Left ventricle myocardium superior (tissue), 1 donor: ENCODE data around the gene SEMA4B. TPM values are rescaled to one million over a fixed set of nuclear protein-coding genes. Genes with fewer than 3 reads are reported as not detected.
"Not testable (repeated sequence)": the region's sequence is repeated elsewhere in the genome, so short reads cannot be mapped to it uniquely, and the experiment has no call there.

ENCODE experiments used
- ATAC-seq: fragments of 200-7000 bp; cut with Tn5 transposase; one replicate; pipeline ENCODE4 v1.9.1; 2020; ENCODE audit warnings: mild to moderate bottlenecking, moderate library complexity
- DNase-seq: peaks from one replicate; pipeline ENCODE4 v3.0.0-alpha.2; 2020
- intact Hi-C: fragments of 100-400 bp; cut with micrococcal nuclease; formaldehyde crosslinking; loops from one replicate; pipeline ENCODE4 v1.11.0; 2022
- total RNA-seq: library from RNA; stranded (reverse); fragmentation: NEBNext Ultra II Directional; extraction: Animal tissue kit (Norgen Biotek cat#: 25700); gene quantifications from one replicate; pipeline ENCODE4 v1.2.1, GENCODE V29; 2021
- donor health status: DM: no; HTN: yes; CAD: no; lungs with severe emphysema.

SEMA4B gene
- total RNA-seq, 1 donor from 2014 or later: 23.9 TPM

DNA sequence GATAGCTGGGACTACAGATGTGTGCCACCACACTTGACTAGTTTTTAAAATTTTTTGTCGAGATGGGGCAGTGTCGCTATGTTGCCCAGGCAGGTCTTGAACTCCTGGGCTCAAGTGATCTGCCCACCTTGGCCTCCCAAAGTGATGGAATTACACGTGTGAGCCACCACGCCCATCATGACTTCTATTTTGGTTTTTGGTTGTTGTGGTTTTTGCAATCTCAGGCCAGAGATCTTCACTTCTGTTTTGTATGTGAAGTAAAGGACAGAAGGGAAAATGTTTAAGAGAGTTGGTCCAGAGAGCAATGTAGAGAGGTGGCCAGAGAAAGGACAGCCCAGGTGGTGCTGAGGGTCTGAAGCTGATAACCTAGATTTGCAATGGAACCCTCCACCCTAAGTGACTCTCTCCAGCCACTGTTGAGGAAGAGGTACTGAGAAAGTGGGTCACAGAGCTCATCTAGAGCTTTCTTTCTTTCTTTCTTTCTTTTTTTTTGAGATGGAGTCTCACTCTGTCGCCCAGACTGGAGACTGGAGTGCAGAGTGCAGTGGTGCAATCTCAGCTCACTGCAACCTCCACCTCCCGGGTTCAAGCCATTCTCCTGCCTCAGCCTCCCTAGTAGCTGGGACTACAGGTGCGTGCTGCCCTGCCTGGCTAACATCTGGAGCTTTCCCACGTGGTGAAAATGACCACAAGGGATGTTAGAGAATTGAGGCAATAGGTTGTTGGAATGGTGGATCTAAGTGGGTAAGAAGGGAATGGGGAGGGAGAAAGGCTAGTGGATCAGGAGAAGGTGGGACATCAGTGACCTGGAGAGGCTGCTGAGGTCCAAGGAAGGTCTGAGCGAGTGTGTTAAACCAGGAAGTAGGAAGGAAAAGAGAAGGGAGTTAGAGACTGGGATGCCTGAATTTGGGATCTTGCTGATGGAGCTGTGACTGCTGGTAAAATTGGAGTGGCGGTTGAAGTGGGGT is 22.4 kb upstream of the SEMA4B start:
- ATAC-seq: no peak
- intact Hi-C loops: no loop called here
- no peak for DNase-seq

DNA sequence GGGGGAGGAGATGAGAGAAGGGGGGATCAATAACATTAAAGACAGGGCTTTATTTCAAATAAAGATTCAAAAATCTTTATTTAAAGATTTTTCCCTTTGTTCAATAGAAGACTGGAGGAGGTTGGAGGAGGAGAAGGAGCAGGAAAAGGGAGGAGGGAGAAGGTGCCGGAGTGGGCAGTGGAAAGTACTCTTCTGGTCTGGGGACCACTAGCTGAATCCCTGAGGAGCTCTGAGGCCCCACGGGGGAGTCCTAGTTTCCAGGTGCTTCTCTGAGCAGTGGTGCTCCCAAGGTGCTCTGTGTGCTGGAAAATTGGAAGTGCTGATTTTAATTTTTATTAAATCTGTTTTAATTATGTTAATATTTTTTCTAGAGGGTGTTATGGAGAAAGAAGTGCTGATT is 19.4 kb upstream of the SEMA4B start:
- DNase-seq (no peak), ATAC-seq (no peak)
- intact Hi-C loops: no loop called here

DNA sequence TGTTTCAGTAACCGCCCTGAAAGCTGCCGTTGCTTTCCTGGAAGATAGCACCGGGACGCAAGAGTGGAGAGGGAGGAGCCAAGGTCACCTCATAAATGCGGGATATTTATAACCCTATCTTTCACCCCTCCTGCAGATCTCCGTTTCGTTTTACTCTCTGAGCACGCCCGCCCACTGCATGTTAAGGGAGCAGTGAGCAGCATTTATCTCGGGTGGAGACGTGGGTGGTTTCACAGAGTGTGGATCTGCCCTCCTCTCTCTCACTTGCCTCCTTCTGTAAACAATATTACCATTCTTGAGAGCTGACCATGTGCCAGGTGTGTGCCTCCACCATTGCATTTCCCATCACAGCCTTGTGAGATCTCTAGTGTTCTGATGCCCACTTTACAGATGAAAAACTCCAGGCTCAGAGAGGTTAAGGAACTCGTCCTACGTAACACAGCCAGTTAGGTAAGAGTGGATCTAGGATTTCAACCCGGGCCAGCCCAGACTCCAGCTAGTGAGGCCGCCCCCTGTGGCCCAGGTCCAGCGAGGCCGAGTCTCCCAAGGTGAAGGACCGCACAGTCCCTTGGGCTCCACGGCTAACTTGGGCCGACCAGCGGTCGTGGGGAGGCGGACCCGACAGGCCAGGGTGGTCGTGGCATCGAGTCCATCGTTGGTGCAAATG is 16.9 kb upstream of the SEMA4B start:
- intact Hi-C loops: no loop called here
- ATAC-seq: peak; percentile 87
- DNase-seq: peak; percentile 86

DNA sequence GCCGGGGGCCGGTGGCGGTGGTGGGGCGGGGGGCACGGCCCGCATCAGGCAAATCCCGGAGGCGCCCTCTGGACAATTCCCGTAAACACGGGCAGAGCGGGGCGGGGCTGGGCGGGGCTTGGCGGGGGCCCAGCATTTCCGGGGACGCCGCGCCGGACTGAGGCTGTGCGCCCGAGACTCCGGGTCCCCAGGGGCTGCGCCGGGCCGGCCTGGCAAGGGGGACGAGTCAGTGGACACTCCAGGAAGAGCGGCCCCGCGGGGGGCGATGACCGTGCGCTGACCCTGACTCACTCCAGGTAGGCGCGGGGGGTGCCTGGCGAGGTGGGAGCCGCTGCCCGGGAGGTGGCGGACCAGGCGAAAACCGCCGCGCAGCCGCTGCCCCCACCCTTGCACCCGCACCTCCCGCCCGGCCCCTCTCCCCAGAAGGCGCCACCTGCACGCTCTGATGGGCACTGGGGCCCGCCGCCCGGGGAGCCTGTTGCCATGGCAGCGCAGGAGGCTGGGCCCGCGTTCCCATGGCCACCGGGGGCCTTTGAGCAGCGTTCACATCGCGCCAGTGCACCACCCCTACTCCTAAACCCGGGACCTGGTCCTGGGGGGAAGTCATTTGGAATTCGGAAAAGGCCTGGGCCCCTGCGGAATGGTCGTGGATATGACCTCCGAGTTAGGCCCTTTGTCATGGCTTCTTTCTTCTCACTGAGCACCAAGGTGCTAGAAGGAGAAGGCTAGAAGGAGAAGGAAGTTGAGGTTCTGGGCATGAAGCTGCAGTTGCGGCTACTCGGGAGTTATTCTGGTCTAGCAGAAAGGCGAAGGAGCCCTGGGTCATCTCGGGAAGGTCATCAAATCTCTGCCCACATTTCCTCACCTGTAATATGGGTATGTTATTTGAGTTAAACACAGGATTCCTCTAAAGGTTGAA is 16.1 kb upstream of the SEMA4B start:
- intact Hi-C loops: no loop called here
- peak; percentile 83 for DNase-seq
- peak; percentile 87 for ATAC-seq

DNA sequence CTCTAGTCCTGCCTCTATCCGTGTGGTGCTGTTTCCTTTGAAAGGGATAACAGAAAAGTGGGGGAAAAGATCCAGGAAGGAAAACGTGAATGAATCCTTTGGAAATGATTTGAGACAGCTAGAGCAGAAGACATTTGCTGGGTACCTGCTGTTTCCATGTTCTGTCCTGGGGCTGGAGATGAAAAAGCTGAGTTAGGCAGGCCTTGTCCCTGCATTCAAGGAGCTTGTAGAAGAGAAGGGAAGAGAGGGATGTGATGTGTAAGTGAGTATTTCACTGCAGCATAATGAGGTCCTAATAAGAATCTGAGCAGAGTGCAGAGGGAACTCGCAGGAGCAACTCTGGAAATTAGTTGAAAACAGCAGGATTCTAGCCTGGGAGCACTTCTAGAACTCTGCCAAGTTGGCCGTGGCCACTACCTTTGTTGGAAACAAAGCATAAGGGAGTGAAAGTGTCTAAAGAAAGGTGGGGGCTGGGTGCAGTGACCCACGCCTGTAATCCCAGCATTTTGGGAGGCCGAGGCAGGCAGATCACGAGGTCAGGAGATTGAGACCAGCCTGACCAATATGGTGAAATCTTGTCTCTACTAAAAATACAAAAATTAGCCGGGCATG is 13.8 kb upstream of the SEMA4B start:
- DNase-seq (no peak), ATAC-seq (no peak)
- intact Hi-C loops: no loop called here

DNA sequence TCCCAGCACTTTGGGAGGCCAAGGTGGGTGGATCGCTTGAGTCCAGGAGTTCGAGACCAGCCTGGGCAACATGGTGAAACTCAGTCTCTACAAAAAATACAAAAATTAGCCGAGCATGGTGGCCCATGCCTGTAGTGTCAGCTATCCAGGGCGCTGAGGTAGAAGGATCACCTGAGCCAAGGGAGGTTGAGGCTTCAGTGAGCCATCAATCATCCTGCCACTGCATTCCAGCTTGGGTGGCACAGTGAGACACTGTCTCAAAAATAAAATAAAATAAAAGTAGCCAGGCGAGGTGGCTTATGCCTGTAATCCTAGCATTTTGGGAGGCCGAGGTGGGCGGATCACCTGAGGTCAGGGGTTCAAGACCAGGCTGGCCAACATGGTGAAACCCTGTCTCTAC is 13.1 kb upstream of the SEMA4B start:
- not testable (repeated sequence) for ATAC-seq

DNA sequence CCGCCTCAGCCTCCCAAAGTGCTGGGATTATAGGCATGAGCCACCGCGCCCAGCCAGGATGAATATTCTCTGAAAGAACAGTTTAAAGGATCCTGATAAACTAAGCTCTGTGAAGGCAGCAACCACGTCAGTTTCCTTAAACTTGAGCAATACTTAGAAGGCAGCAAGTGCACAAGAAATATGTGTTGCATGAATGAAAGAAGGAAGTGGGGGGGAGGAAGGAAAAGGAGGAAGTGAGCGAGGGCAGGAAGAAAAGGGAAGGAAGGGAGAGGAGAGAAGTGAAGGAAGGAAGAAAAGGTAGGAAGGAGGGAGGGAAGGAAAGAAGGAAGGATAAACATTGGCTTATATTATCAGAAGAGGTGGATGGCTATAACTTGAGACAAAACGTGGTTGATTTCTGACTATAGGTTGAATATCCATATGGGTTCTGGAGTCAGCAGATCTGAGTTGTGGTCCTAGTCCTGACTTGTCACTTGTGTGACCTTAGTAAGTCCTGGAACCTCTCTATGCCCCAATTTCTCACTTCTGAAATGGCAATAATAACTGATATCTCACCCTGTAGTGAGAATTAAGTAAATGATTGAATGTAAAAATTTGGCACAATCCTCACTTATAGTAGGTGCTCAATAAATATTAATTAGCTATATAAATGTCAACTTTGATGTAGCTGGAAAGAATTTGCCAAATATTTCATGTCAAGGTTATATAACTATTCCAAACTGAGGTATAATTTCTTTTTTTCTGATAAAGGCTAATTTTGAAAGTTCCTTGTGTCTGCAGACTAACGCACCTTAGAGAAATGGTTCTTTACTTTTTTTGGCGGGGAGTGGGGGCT is 12.0 kb upstream of the SEMA4B start:
- DNase-seq: no peak
- intact Hi-C loops: no loop called here
- no peak for ATAC-seq

More for the DNA sequence above, 13.1 kb upstream of the SEMA4B start:
- DNase-seq, intact Hi-C loops: not testable (repeated sequence)

DNA sequence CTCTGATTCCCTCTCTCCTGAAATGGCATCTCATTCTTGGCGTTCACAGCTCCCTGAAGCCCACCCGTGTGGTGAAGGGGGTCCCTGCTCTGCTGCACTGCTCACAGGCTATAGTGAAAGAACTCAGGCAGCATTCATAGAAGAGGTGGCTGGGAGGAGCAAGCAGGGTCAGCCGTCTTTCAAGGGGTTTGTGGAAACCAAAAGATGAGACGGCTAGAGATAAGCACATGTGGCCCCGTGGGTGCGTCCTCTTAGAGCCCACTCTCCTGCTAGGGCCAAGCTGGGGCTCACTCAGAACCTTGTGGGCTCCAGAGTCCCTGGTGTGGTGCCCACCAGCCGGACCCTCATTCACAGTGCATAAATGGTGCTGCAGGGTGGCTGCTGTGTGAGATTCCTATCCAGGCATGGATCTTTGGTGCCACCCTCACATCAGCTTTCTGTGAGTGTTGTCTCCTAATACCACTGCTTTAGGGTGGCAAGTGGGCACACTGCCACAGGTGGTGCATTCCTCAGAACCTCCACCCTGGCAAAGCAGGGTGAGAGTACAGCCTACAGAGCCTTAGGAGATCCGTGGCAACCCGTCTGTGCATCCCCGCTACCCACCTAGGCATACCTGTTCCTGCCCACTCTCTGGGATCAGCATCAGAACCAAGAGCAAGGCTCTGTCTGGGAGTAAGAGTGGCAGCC is 11.2 kb upstream of the SEMA4B start:
- intact Hi-C loops: no loop called here
- no peak for DNase-seq
- ATAC-seq: no peak

DNA sequence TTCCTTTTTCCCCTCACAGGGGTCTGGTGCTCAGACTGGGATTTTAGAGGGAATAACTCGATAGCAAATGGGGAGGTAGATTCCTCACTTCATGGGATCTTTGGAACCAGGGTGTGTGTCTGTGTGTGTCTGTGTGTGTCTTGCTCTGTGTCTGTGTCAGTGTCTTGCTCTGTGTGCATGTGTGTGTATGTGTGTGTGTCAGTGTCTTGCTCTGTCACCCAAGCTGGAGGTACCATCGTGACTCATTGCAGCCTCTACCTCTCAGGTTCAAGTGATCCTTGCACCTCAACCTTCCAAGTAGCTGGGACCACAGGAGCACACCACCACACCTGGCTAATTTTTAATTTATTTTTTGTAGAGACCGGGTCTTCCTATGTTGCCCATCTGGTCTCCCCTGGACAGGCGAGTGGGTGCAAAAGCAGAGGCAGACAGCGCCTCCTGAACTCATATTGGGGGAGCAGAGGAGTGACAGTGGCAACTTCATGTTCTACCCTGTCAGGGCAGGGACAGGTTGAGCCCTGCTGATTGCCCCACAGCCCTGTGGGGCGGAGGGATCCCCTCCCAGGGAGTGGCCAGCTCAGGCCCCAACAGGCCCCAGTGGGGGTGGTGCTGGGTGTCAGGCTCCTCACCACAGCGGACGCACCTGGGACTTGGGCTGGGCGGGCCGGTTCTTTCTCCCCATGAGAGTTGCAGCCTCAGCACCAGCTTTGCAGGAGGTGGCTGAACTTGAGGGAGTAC is 10.4 kb upstream of the SEMA4B start:
- DNase-seq: no peak
- intact Hi-C loops: no loop called here
- ATAC-seq: no peak

DNA sequence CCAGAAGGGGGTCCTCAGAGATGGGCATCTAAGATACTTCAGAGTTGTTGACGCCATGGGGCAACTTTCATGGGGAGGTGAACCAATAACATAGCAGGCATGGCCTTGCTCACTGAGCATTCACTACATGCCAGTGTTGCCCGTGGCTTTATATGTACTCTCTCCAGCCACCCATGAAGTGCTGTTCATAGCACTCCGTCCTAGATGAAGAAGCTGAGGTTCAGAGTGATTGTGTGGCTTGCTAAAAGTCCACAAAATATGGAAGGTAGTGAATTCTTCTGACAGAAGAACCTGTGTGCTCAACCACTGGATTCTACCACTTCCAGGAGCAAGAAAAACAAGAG is 9.8 kb upstream of the SEMA4B start:
- no peak for ATAC-seq
- intact Hi-C loops: no loop called here
- no peak for DNase-seq

DNA sequence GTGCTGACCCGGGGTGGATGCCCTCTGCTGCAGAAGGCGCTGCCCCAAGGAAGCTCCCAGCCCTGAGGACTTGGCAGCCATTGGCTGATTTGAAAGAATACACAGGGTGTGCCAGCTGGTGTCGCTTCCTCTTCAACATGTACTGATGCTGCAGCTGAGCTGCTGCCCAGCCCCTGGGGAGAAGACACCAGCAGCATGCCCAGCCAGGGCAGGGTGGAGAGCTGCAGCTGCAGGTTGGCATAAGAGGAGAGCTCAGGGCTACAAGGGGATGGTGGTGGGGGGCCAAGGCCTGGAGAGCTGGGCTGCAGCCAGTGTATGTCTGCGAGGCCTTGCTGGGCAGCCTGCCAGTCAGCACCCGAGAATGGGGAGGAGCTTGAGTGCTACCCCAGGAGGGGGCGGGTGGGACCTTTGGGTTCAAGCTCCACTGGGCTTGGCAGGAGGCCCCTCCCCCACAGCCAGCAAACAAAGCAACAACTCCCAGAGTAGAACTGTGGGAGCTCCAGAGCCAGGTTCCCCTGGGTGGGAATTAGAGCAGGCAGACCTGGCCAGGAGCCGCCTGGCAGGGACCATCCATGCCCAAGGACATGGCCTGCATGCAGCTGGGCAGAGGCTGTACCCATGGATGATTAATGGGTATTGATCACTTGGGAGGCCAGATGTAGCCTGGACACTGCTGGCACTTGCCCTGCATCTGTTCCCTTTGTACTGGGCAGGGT is 9.2 kb upstream of the SEMA4B start:
- peak; percentile 87 for DNase-seq
- ATAC-seq: peak; percentile 86
- intact Hi-C loops: no loop called here

DNA sequence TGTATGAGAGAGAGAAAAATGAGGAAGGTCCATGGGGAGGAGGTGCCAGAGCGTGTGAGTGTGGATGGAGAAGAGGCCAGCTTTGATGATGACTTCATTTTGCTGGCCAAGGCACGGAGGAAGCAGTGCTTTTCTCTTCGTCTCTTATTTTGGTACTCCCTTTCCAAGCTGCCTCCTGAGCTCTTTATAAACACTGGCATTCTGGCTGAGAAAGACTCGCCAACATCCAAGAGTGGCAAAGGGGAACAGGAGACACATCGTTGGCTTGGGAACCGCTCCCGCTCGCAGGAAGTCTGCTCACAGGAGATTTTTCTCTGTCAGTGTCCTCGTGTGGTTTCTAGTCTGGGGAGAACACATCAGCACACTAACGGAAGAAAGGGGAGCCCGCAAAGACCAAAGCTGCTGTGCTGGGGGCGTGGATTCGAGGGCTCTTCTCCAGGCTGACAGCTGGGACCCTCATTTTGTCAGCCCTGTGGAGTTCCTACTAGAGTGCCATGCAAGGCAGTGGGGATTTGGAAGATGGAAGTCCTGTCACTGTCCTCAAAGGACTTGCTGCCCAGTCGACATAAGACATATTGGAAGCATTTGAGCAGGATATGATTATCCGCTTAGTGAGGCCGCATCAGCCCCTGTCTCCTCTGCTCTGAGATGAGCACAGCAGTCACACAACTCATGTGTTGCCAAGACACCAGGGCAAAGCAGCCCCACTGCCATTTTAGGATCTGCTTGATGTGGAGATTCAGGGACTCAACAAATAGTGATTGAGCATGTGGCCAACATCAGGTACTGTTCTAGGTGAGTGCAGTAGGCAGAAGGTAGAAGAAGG is 8.0 kb upstream of the SEMA4B start:
- intact Hi-C loops: no loop called here
- peak; percentile 47 for ATAC-seq
- no peak for DNase-seq

DNA sequence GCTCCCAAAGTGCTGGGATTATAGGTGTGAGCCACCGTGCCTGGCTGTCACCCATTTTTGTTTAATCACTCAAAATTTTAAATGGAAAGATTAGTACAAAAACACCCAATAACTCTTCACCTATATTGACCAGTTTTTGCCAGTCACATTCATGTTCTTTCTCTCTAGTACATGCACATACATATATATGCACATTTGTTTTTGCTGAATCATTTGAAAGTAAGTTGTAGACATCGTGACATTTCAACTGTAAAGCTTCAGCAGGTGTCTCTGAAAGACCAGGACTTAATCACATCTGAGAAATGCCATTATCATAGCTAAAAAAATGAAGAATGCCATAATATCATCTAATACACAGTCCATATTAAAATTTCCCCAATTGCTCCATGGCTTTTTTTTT is 6.5 kb upstream of the SEMA4B start:
- no peak for DNase-seq
- intact Hi-C loops: no loop called here
- ATAC-seq: no peak

DNA sequence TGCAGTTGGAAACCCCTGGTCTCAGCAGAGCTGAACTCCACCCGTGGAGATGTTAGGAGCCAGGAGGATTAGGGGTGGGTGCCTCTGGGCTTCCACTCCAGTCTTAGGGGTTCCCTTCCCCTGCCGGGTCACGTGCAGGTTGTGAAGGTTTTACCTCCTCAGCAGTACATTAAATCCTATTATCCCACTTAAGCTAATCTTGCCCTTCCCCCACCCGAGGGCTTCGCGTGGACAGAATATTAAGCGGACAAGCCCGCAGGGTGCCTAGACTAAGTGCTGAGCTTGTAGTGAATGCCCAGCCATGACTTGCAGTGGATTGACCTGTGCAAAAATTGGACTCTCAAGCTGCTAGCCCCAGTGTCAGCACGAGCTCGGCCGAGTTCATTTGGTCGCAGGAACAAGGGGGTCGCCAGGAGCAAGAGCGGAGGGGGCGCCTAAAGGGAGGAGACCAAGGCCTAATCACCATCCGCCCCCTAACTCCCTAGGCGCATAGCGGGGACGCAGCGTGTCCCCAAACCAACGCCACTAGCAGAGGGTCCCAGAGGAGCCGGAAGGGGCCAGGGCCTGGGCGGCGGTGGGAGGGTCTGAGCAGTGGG is 498 bp upstream of the SEMA4B start:
- DNase-seq (no peak), ATAC-seq (peak; percentile 6)
- intact Hi-C loops: no loop called here

DNA sequence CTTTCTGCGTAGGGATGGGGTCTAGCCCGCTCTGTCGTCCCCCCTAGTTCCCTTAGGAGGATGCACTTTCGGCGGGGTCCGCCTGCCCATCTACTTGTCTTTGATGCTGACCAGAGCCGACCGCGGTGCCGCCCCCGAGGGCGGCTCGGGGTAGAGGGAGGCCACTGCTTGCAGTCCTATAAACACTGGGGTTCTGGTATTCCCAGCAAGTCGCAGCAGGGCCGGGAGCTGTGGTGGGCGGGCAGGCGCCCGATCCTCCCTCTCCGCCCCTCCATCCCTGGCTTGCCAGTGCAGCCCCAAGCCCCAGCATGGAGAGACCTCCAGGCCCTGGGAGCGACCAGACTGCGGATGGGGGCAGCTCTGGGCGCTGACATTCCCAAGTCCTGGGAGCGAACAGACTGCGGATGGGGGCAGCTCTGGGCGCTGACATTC is 830 bp downstream of the SEMA4B start:
- DNase-seq (no peak), ATAC-seq (no peak)
- intact Hi-C loops: no loop called here
